Calu3 (cell line): ENCODE measurements around the gene PKNOX1. TPM values are rescaled to one million over a fixed set of nuclear protein-coding genes. Genes with fewer than 3 reads are reported as not detected.
"Not testable (repeated sequence)": the region's sequence is repeated elsewhere in the genome, so short reads cannot be mapped to it uniquely, and the experiment has no call there.

ENCODE experiments used
- BruUV-seq: library from RNA; stranded (reverse); fragments of 400-500 nt; replicated peaks from 2 replicates; lab custom pipeline; 2021; lab: Mats Ljungman, UMichigan
- CTCF ChIA-PET: fragments of 300-600 bp; sonication (Branson Sonifier 250); formaldehyde crosslinking; loops from one replicate; lab custom pipeline; 2022; ENCODE audit warnings: antibody characterized with exemption; lab: Charles Lee
- DNase-seq: peaks from one replicate; pipeline ENCODE4 v3.0.0; 2022
- H3K27ac Mint-ChIP-seq: one replicate; pipeline ENCODE4 v1.8.0; 2022; ENCODE audit warnings: mixed read lengths; ENCODE audit not compliant: unreplicated experiment
- H3K27me3 Mint-ChIP-seq: one replicate; pipeline ENCODE4 v1.8.0; 2022; ENCODE audit warnings: mixed read lengths; ENCODE audit not compliant: unreplicated experiment
- H3K36me3 Mint-ChIP-seq: one replicate; pipeline ENCODE4 v1.8.0; 2022; ENCODE audit warnings: mild to moderate bottlenecking, moderate library complexity, mixed read lengths; ENCODE audit not compliant: insufficient read depth, unreplicated experiment
- H3K4me1 Mint-ChIP-seq: one replicate; pipeline ENCODE4 v1.8.0; 2022; ENCODE audit warnings: mild to moderate bottlenecking, low read depth, mixed read lengths; ENCODE audit not compliant: unreplicated experiment
- H3K4me3 Mint-ChIP-seq: one replicate; pipeline ENCODE4 v1.8.0; 2022; ENCODE audit warnings: mild to moderate bottlenecking, low read depth, moderate library complexity, mixed read lengths; ENCODE audit not compliant: unreplicated experiment
- H3K9me3 Mint-ChIP-seq: one replicate; pipeline ENCODE4 v1.8.0; 2022; ENCODE audit warnings: low read depth, mixed read lengths; ENCODE audit not compliant: unreplicated experiment
- intact Hi-C: fragments of 100-400 bp; cut with micrococcal nuclease; formaldehyde crosslinking; loops from one replicate; pipeline ENCODE4 v1.10.0; 2022; ENCODE audit not compliant: unreplicated experiment
- total RNA-seq: library from RNA; stranded (reverse); gene quantifications from 2 replicates; pipeline ENCODE4 v1.2.3, GENCODE V29; 2022
- TF ChIP-seq, protein P1 (sequence below): fragments of 200-600 bp; IDR thresholded peaks from one replicate; pipeline ENCODE4 v1.8.0; 2022; ENCODE audit warnings: antibody characterized with exemption; ENCODE audit not compliant: unreplicated experiment

The PKNOX1 gene
- total RNA-seq, 1 experiment from 2014 or later, result 10.1 TPM

DNA sequence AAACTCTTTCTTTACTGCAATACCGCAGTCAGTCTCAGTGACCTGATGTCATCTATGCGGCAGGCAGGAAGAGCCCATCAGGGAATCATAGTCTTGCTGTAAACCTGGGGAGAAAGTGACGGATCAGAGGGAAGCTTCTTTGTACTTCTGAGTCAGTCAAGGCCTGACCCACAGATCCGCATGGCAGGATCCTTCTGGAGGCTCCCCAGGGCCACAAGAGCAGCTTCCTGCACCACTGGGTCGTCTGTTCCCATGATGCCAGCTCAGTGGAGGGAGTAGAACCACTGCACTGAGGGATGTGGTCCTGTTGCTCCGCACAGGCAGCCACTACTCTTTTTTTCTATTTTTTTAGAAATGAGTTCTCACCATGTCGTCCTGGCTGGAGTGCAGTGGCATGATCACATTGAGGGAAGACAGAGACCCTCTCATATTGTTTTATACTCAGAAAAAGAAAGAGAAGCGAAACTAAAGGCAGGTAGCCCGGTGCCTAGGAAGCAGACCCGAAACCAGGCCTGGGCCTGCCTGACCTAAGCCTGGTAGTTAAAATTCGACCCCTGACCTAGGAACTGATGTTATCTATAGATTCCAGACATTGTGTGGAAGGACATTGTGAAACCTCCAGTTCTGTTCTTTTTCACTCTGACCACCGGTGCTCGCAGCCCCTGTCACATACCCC lies 42.7 kb upstream of the PKNOX1 start:
- Mint-ChIP-seq H3K4me1 (peaks cover 11% of the 10 kb centered on the region), H3K27ac (no peak overlapping the region), H3K36me3 (no peaks in the 10 kb centered on the region), H3K27me3 (no peaks in the 10 kb centered on the region), H3K4me3 (no peak overlapping the region), H3K9me3 (no peaks in the 10 kb centered on the region)
- CTCF ChIA-PET, result no interaction called here
- no peak for DNase-seq
- BruUV-seq, result no TSS peak
- intact Hi-C loops, result no loop called here
- TF ChIP-seq, protein P1, sequence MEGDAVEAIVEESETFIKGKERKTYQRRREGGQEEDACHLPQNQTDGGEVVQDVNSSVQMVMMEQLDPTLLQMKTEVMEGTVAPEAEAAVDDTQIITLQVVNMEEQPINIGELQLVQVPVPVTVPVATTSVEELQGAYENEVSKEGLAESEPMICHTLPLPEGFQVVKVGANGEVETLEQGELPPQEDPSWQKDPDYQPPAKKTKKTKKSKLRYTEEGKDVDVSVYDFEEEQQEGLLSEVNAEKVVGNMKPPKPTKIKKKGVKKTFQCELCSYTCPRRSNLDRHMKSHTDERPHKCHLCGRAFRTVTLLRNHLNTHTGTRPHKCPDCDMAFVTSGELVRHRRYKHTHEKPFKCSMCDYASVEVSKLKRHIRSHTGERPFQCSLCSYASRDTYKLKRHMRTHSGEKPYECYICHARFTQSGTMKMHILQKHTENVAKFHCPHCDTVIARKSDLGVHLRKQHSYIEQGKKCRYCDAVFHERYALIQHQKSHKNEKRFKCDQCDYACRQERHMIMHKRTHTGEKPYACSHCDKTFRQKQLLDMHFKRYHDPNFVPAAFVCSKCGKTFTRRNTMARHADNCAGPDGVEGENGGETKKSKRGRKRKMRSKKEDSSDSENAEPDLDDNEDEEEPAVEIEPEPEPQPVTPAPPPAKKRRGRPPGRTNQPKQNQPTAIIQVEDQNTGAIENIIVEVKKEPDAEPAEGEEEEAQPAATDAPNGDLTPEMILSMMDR, result no peak

DNA sequence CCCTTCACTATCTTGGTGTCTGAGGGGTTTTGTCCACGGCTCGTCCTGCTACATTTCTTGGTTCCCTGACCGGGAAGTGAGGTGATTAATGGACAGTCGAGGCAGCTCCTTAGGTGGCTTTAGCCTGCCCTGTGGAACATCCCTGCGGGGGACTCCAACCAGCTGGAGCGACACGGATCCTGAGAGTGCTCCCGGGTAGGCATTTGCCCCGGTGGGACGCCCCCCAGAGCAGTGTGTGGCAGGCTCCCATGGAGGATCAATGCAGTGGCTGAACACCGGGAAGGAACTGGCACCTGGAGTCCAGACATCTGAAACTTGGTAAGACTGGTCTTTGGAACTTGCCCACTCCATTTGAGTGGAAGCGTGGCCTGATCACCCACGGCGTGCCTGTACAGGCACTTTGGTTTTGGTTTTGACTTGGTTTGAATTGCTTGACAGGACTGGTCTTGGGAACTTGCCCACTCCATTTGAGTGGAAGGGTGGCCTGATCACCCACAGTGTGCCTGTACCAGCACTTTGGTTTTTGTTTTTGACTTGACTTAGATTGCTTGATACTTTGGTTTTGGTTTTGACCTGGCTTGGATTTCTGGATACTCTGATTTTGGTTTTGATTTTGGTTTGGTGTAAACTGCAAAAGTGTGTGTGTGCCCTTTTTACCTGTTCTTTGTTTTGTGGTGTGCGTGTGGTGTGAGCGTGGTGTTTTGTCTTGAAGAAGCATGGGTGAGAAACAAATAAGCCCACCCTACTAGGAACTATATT lies 41.8 kb upstream of the PKNOX1 start:
- H3K27me3 Mint-ChIP-seq, DNase-seq, H3K9me3 Mint-ChIP-seq, H3K36me3 Mint-ChIP-seq, H3K27ac Mint-ChIP-seq, BruUV-seq, CTCF ChIA-PET, intact Hi-C loops, H3K4me3 Mint-ChIP-seq: not testable (repeated sequence)
- H3K4me1 Mint-ChIP-seq, result peaks cover 11% of the 10 kb centered on the region

DNA sequence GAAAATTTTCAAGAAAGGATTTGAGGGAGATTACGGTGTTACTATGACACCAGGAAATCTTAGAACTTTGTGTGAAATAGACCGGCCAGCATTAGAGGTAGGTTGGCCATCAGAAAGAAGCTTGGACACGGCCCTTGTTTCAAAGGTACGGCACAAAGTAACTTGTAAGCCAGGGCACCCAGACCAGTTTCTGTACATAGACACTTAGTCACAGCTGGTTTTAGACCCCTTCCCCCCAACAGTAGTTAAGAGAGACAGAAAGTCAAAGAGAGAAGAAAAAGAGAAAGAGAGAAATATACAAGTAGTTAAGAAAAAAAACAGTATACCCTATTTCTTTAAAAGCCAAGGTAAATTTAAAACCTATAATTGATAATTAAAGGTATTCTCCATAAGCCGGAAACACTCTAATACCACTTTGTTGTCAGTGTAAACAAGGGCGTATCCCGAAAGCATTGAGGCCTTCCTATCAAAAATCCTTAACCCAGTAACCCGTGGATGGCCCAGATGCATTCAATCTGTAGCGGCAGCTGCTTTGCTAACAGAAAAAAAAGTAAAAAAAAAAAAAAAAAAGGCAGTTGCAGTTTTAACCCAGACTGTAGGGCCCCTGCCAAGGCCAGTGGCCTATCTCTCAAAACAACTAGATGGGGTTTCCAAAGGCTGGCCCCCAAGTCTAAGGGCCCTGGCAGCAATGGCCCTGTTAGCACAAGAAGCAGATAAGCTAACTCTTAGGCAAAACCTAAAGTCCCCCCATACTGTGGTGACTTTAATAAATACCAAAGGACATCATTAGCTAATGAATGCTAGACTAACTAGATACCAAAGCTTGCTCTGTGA lies 41.0 kb upstream of the PKNOX1 start:
- intact Hi-C loops, H3K27ac Mint-ChIP-seq, H3K27me3 Mint-ChIP-seq, H3K36me3 Mint-ChIP-seq, DNase-seq, CTCF ChIA-PET, BruUV-seq, H3K9me3 Mint-ChIP-seq, H3K4me3 Mint-ChIP-seq: not testable (repeated sequence)
- H3K4me1 Mint-ChIP-seq, result peaks cover 11% of the 10 kb centered on the region

DNA sequence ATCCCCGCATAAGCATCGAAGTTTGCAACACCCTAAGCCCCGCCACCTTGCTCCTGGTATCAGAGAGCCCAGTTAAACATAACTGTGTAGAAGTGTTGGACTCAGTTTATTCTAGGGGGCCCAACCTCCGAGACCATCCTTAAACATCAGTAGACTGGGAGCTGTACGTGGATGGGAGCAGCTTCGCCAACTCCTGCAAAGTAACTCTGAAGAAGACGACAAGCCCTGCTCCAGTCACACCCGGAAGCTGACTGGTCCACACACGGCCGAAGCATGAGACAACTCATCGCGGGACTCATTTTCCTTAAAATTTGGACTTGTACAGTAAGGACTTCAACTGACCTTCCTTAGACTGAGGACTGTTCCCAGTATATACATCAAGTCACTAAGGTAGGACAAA lies 40.4 kb upstream of the PKNOX1 start:
- H3K36me3 Mint-ChIP-seq, H3K27ac Mint-ChIP-seq, DNase-seq, H3K27me3 Mint-ChIP-seq, CTCF ChIA-PET, BruUV-seq, intact Hi-C loops, H3K4me3 Mint-ChIP-seq, H3K9me3 Mint-ChIP-seq: not testable (repeated sequence)
- H3K4me1 Mint-ChIP-seq, result peaks cover 11% of the 10 kb centered on the region

DNA sequence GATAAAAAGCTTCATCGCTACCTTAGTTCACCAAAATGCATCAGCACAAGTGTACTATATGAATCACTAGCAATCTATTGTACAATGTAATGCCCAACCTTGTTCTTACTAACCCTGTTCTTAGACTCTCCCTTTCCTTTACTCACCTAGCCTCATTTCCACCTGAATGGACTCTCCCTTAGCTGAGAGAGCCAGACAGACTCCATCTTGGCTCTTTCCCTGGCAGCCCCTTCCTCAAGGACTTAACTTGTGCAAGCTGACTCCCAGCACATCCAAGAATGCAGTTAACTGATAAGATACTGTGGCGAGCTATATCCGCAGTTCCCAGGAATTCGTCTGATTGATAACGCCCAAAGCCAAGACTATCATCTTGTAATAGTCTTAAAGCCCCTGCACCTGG lies 38.0 kb upstream of the PKNOX1 start:
- H3K4me3 Mint-ChIP-seq, H3K36me3 Mint-ChIP-seq, BruUV-seq, H3K9me3 Mint-ChIP-seq, DNase-seq, intact Hi-C loops, CTCF ChIA-PET, H3K27me3 Mint-ChIP-seq, H3K27ac Mint-ChIP-seq: not testable (repeated sequence)
- H3K4me1 Mint-ChIP-seq, result peaks cover 21% of the 10 kb centered on the region

DNA sequence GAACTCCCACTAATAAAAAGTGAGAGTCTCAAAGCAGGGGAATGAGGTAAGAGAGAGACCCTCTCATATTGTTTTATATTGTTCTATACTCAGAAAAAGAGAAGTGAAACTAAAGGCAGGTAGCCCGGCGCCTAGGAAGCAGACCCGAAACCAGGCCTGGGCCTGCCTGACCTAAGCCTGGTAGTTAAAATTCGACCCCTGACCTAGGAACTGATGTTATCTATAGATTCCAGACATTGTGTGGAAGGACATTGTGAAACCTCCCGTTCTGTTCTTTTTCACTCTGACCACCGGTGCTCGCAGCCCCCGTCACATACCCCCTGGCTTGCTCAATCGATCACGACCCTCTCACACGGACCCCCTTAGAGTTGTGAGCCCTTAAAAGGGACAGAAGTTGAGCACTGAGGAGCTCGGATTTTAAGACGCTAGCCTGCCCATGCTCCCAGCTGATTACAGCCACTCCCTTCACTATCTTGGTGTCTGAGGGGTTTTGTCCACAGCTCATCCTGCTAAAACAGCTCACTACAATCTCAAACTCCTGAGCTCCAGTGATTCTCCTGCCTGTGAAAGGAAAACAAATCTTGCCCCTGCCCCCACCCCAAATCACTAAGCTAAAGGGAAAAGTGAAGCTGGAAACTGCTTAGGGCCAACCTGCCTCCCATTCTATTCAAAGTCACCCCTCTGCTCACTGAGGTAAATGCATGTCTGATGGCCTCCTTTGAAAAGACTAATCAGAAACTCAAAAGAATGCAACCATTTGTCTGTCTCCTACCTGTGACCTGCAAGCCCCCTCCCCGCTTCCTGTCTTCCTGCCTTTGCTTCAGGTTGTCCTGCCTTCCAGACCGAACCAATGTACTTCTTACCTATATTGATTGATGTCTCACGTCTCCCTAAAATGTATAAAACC lies 37.1 kb upstream of the PKNOX1 start:
- DNase-seq, BruUV-seq, H3K36me3 Mint-ChIP-seq, H3K9me3 Mint-ChIP-seq, intact Hi-C loops, CTCF ChIA-PET, H3K27me3 Mint-ChIP-seq, H3K4me3 Mint-ChIP-seq, H3K27ac Mint-ChIP-seq: not testable (repeated sequence)
- H3K4me1 Mint-ChIP-seq, result peaks cover 24% of the 10 kb centered on the region
